Measurements from ENCODE around the gene NAT10.

NAT10 gene

DNA sequence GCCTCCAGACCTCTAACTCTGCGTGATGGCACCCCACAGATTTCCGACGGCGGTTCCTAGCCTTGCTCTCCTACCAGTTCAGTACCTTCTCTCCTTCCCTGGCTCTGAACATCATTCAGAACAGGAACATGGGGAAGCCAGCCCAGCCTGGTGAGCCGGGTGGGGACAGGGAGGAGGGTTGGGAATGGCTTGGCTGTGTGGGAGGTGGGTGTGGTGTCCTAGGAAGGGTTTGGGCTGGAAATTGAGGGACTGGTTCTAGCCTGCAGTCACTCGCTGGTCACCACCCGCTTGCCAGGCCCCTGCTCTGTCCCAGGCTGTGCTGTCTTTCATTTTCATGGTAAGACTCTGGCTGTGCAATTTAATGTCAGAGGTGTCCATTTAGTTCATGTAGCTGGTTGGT lies 33.9 kb downstream of the NAT10 start:
- no peaks in the 10 kb centered on the region for H3K9me3 ChIP-seq (ENCODE audit: low read depth, low read length)
- TF ChIP-seq EZH2 (IDR thresholded peaks at IDR 0.05) (no peak), FOXP2 (optimal IDR thresholded peaks at IDR 0.05; ENCODE audit: control extremely low read depth, extremely low read length, insufficient read depth) (no peak), POLR2AphosphoS5 (IDR thresholded peaks at IDR 0.05; ENCODE audit: borderline replicate concordance, low read depth, low read length) (no peak)
- H3K27ac ChIP-seq, result no peak overlapping the region
- no peak overlapping the region for H3K9ac ChIP-seq (ENCODE audit: insufficient read length)
- H3K36me3 ChIP-seq (ENCODE audit: insufficient read depth, low read length), result peaks cover 95% of the 10 kb centered on the region
- H3K4me3 ChIP-seq, result no peak overlapping the region
- DNase-seq (ENCODE audit: low read depth, low spot score), result no peak

DNA sequence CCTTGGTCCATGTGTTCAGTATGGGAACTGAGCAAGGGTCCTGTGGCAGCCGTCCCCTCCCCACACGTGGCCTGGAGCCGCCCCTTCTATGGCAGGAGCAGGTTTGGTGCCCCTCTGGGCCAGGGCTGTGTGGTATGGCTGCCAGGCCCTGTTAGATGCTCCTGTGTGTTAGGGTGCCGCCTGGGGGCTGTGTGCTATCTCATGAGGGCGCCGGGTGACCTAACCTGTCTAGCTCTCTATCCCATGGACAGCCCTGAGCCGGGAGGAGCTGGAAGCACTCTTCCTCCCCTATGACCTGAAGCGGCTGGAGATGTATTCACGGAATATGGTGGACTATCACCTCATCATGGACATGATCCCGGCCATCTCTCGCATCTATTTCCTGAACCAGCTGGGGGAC lies 34.7 kb downstream of the NAT10 start:
- TF ChIP-seq FOXP2 (optimal IDR thresholded peaks at IDR 0.05; ENCODE audit: control extremely low read depth, extremely low read length, insufficient read depth) (no peak), POLR2AphosphoS5 (IDR thresholded peaks at IDR 0.05; ENCODE audit: borderline replicate concordance, low read depth, low read length) (no peak), EZH2 (IDR thresholded peaks at IDR 0.05) (no peak)
- Histone ChIP-seq H3K4me3 (no peak overlapping the region), H3K9me3 (ENCODE audit: low read depth, low read length) (no peaks in the 10 kb centered on the region), H3K36me3 (ENCODE audit: insufficient read depth, low read length) (peaks cover 95% of the 10 kb centered on the region), H3K27ac (no peak overlapping the region), H3K9ac (ENCODE audit: insufficient read length) (no peak overlapping the region)
- DNase-seq (ENCODE audit: low read depth, low spot score), result no peak

DNA sequence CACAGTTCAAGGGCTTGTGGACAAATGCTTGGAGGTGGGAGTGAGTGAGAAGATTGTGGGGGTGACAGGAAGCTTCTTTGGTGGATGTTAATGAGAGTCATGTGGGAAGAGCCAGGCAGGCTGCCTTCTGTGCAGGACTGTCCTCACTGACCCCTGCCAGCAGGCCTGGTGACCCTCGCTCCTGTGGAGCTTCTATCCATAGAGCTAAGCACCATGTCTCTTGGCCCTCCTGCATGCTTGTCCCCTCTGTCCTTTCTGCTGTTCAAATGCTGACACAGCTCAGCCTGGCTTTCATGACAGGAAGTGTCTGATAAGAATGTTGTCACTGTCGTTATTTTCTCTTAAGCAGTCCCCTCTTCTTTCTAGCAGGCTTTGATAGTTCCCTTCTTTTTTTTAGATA lies 37.6 kb downstream of the NAT10 start:
- peaks cover 97% of the 10 kb centered on the region for H3K36me3 ChIP-seq (ENCODE audit: insufficient read depth, low read length)
- TF ChIP-seq POLR2AphosphoS5 (IDR thresholded peaks at IDR 0.05; ENCODE audit: borderline replicate concordance, low read depth, low read length) (no peak), FOXP2 (optimal IDR thresholded peaks at IDR 0.05; ENCODE audit: control extremely low read depth, extremely low read length, insufficient read depth) (no peak), EZH2 (IDR thresholded peaks at IDR 0.05) (no peak)
- DNase-seq (ENCODE audit: low read depth, low spot score), result no peak
- H3K9me3 ChIP-seq (ENCODE audit: low read depth, low read length), result no peaks in the 10 kb centered on the region
- no peak overlapping the region for H3K4me3 ChIP-seq
- no peak overlapping the region for H3K9ac ChIP-seq (ENCODE audit: insufficient read length)
- H3K27ac ChIP-seq, result no peak overlapping the region

DNA sequence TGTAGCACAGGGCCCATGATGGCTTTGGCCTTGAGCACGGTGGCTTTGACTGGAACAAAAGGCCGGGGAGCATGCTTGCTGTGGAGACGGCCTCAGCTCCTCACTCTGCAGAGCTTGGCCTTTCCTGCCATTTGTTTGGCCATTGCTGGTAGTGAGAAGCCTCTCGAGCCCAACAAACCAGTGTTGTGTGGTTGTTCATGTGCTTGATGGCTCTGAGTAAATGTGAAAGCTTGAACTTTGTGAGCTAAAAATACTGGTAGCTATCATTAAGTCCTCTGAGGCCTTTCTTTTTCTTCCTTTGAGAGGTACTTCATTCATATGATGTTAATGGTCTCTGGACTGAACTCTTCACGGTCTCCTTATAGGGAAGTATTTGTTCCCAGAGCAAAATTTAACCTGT lies 39.6 kb downstream of the NAT10 start:
- Histone ChIP-seq H3K9me3 (ENCODE audit: low read depth, low read length) (no peaks in the 10 kb centered on the region), H3K9ac (ENCODE audit: insufficient read length) (no peak overlapping the region), H3K36me3 (ENCODE audit: insufficient read depth, low read length) (peaks cover 99% of the 10 kb centered on the region), H3K27ac (no peak overlapping the region), H3K4me3 (no peak overlapping the region)
- no peak for DNase-seq (ENCODE audit: low read depth, low spot score)
- TF ChIP-seq EZH2 (IDR thresholded peaks at IDR 0.05), result no peak
- no peak for TF ChIP-seq POLR2AphosphoS5 (IDR thresholded peaks at IDR 0.05; ENCODE audit: borderline replicate concordance, low read depth, low read length)
- TF ChIP-seq FOXP2 (optimal IDR thresholded peaks at IDR 0.05; ENCODE audit: control extremely low read depth, extremely low read length, insufficient read depth), result no peak

DNA sequence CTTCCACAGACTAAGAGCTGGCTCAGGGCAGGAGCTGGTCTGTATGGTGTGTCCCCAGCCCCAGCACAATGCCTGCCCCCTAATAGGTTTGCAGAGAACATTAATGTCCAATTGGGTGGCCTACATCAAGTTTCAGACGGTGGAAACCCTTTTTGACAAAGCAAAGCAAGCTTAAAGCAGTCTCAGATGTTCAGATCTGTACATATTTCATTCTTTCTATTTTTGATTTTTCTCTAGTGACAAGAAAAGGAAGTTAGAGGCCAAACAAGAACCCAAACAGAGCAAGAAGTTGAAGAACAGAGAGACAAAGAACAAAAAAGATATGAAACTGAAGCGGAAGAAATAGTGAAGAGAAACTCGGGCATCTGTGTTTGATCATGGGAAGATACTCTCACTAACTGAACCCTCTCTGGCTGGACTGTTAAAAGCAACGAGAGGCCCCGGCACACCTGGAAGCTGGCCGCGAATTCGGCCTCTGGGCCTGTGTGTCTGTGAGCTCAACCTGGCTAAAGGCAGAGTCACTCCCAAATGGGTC lies 40.5 kb downstream of the NAT10 start:
- no peak for DNase-seq (ENCODE audit: low read depth, low spot score)
- Histone ChIP-seq H3K9me3 (ENCODE audit: low read depth, low read length) (no peaks in the 10 kb centered on the region), H3K27ac (peak overlapping the region; percentile 53), H3K9ac (ENCODE audit: insufficient read length) (no peak overlapping the region), H3K4me3 (no peak overlapping the region), H3K36me3 (ENCODE audit: insufficient read depth, low read length) (peaks cover 99% of the 10 kb centered on the region)
- TF ChIP-seq FOXP2 (optimal IDR thresholded peaks at IDR 0.05; ENCODE audit: control extremely low read depth, extremely low read length, insufficient read depth) (no peak), POLR2AphosphoS5 (IDR thresholded peaks at IDR 0.05; ENCODE audit: borderline replicate concordance, low read depth, low read length) (no peak), EZH2 (IDR thresholded peaks at IDR 0.05) (no peak)

DNA sequence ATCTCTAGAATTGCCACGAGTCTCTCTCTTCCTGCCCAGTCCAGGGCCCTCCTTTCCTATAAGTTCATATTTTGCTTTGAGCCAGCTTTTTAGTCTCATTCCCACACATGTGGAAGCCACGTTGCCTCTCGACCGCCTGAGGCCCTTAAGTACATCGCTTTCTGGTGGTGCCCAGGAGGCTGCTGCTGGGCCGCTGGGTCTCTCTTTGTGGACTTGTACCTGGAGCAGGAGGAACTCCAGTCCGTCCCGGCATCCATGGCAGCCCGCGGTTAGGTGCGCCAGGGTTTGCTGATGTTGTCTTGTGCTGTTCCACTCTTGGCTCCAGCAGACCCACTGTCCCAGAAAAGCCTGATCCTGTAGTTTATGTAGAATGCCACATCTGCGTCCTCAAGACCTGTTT lies 41.0 kb downstream of the NAT10 start:
- Histone ChIP-seq H3K9me3 (ENCODE audit: low read depth, low read length) (no peaks in the 10 kb centered on the region), H3K4me3 (no peak overlapping the region), H3K9ac (ENCODE audit: insufficient read length) (no peak overlapping the region), H3K27ac (peak overlapping the region; percentile 53; the same call in 1 of the 2 replicates), H3K36me3 (ENCODE audit: insufficient read depth, low read length) (peaks cover 99% of the 10 kb centered on the region)
- DNase-seq (ENCODE audit: low read depth, low spot score), result no peak
- TF ChIP-seq FOXP2 (optimal IDR thresholded peaks at IDR 0.05; ENCODE audit: control extremely low read depth, extremely low read length, insufficient read depth) (no peak), EZH2 (IDR thresholded peaks at IDR 0.05) (no peak), POLR2AphosphoS5 (IDR thresholded peaks at IDR 0.05; ENCODE audit: borderline replicate concordance, low read depth, low read length) (no peak)

DNA sequence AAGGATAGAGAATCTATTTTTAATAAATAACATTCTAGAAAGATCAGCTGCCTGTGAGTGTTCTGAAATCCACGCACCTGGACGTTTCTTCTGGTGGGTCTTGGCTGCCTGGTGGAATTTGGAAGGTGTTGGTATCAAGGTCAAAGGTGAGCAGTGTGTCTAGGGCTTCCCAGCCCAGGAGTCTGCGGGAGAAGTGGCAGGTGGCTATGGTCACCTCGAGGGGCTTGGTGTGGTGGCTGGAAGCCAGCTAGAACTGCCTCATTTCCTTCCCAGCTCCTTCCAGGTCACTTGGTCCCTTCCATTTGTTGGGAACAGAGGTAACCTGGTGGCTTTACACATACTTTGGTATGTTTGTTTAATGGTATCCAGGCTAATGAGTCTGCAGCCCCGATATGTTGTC lies 41.4 kb downstream of the NAT10 start:
- no peak for TF ChIP-seq FOXP2 (optimal IDR thresholded peaks at IDR 0.05; ENCODE audit: control extremely low read depth, extremely low read length, insufficient read depth)
- no peak for TF ChIP-seq EZH2 (IDR thresholded peaks at IDR 0.05)
- no peak for TF ChIP-seq POLR2AphosphoS5 (IDR thresholded peaks at IDR 0.05; ENCODE audit: borderline replicate concordance, low read depth, low read length)
- Histone ChIP-seq H3K36me3 (ENCODE audit: insufficient read depth, low read length) (peaks cover 99% of the 10 kb centered on the region), H3K9ac (ENCODE audit: insufficient read length) (no peak overlapping the region), H3K9me3 (ENCODE audit: low read depth, low read length) (no peaks in the 10 kb centered on the region), H3K27ac (no peak overlapping the region), H3K4me3 (no peak overlapping the region)
- DNase-seq (ENCODE audit: low read depth, low spot score), result no peak

DNA sequence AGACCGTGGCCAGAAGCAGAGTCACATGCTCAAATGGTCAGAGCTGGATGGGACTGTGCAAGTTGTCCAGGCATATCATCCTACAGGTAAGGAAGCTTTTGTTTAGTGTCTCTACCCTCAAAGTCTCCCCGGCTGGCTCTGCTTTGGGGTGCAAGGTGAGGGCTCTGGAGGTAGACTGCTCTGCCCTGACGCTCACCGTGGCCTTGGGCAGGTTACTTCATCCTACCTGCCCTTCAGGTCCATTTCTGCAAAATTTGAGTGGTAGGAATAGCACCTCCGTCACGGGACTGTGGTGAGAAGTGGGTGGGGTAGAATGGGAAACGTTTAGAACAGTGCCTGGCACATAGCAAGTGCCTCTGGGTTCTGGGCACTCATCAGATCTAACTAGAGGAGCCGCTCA lies 42.2 kb downstream of the NAT10 start:
- H3K9me3 ChIP-seq (ENCODE audit: low read depth, low read length), result no peaks in the 10 kb centered on the region
- no peak overlapping the region for H3K4me3 ChIP-seq
- H3K9ac ChIP-seq (ENCODE audit: insufficient read length), result no peak overlapping the region
- no peak for TF ChIP-seq EZH2 (IDR thresholded peaks at IDR 0.05)
- no peak for TF ChIP-seq POLR2AphosphoS5 (IDR thresholded peaks at IDR 0.05; ENCODE audit: borderline replicate concordance, low read depth, low read length)
- TF ChIP-seq FOXP2 (optimal IDR thresholded peaks at IDR 0.05; ENCODE audit: control extremely low read depth, extremely low read length, insufficient read depth), result no peak
- H3K36me3 ChIP-seq (ENCODE audit: insufficient read depth, low read length), result peaks cover 97% of the 10 kb centered on the region
- no peak overlapping the region; the same call in 1 of the 2 replicates for H3K27ac ChIP-seq
- DNase-seq (ENCODE audit: low read depth, low spot score), result no peak

Measured in SK-N-MC (cell line).